ENCODE measurements around the gene NRARP. TPM values are rescaled to one million over a fixed set of nuclear protein-coding genes. Genes with fewer than 3 reads are reported as not detected.

The NRARP gene
- total RNA-seq, 1 experiment from 2014 or later = 16.9 TPM

DNA sequence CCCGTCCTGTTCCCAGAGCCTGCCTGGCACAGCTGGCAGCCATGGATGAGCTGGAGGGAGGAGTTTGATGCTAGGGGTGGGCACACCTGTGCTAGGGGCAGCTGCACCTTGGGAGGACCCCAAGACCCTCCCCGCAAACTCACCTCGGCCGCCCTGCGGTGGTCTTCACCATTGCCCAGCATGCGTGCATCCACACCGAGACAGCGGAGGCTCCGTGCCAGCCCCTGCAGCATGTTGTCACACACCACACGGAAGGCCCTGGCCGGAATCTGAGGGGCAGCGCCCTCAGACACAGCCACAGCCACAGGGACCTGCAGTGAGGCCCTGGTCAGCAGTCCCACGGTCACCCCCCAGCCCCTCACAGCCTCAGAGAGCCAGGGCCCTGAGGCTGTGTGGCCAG, 45.9 kb upstream of the NRARP start:
- Histone ChIP-seq H3K27me3 (ENCODE audit: control insufficient read depth, insufficient read depth, low read length) (no peaks in the 10 kb centered on the region), H3K36me3 (ENCODE audit: control insufficient read depth, insufficient read depth, low read length) (no peaks in the 10 kb centered on the region), H3K9me3 (ENCODE audit: control insufficient read depth, insufficient read depth, low read depth, low read length) (no peaks in the 10 kb centered on the region), H3K4me1 (ENCODE audit: control insufficient read depth, insufficient read depth, low read length) (no peaks in the 10 kb centered on the region), H3K27ac (ENCODE audit: low read length) (no peak overlapping the region), H3K4me3 (ENCODE audit: low read depth in 2 of 2, low read length in 2 of 2) (no peak overlapping the region)
- intact Hi-C loops (cut with micrococcal nuclease; ENCODE audit: unreplicated experiment) = no loop called here
- no TSS peak for BruUV-seq (replicated peaks)
- ATAC-seq = no peak
- no peak for DNase-seq (ENCODE audit: low read depth, low spot score)
- ChIA-PET POLR2A (no interaction called here), CTCF (no interaction called here)
- in situ Hi-C loops (cut with HindIII; ENCODE audit: low pct_unique_long_range_greater_than_20kb, low sequenced_read_pairs) = no loop called here
- TF ChIP-seq SIN3A (IDR thresholded peaks at IDR 0.05; ENCODE audit: borderline replicate concordance, insufficient read depth, low read depth, low read length) = no peak
- no peak for TF ChIP-seq TCF7L2 (IDR thresholded peaks at IDR 0.05; ENCODE audit: low read depth, low read length)
- TF ChIP-seq POLR2AphosphoS5 (IDR thresholded peaks at IDR 0.05; ENCODE audit: low read depth, low read length) = no peak
- TF ChIP-seq, protein P1, sequence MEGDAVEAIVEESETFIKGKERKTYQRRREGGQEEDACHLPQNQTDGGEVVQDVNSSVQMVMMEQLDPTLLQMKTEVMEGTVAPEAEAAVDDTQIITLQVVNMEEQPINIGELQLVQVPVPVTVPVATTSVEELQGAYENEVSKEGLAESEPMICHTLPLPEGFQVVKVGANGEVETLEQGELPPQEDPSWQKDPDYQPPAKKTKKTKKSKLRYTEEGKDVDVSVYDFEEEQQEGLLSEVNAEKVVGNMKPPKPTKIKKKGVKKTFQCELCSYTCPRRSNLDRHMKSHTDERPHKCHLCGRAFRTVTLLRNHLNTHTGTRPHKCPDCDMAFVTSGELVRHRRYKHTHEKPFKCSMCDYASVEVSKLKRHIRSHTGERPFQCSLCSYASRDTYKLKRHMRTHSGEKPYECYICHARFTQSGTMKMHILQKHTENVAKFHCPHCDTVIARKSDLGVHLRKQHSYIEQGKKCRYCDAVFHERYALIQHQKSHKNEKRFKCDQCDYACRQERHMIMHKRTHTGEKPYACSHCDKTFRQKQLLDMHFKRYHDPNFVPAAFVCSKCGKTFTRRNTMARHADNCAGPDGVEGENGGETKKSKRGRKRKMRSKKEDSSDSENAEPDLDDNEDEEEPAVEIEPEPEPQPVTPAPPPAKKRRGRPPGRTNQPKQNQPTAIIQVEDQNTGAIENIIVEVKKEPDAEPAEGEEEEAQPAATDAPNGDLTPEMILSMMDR (IDR thresholded peaks at IDR 0.05) = no peak
- TF ChIP-seq, protein P2, sequence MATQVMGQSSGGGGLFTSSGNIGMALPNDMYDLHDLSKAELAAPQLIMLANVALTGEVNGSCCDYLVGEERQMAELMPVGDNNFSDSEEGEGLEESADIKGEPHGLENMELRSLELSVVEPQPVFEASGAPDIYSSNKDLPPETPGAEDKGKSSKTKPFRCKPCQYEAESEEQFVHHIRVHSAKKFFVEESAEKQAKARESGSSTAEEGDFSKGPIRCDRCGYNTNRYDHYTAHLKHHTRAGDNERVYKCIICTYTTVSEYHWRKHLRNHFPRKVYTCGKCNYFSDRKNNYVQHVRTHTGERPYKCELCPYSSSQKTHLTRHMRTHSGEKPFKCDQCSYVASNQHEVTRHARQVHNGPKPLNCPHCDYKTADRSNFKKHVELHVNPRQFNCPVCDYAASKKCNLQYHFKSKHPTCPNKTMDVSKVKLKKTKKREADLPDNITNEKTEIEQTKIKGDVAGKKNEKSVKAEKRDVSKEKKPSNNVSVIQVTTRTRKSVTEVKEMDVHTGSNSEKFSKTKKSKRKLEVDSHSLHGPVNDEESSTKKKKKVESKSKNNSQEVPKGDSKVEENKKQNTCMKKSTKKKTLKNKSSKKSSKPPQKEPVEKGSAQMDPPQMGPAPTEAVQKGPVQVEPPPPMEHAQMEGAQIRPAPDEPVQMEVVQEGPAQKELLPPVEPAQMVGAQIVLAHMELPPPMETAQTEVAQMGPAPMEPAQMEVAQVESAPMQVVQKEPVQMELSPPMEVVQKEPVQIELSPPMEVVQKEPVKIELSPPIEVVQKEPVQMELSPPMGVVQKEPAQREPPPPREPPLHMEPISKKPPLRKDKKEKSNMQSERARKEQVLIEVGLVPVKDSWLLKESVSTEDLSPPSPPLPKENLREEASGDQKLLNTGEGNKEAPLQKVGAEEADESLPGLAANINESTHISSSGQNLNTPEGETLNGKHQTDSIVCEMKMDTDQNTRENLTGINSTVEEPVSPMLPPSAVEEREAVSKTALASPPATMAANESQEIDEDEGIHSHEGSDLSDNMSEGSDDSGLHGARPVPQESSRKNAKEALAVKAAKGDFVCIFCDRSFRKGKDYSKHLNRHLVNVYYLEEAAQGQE (IDR thresholded peaks at IDR 0.05; ENCODE audit: insufficient read depth in 1 of 2, low read depth in 2 of 2, low read length in 1 of 2) = no peak

DNA sequence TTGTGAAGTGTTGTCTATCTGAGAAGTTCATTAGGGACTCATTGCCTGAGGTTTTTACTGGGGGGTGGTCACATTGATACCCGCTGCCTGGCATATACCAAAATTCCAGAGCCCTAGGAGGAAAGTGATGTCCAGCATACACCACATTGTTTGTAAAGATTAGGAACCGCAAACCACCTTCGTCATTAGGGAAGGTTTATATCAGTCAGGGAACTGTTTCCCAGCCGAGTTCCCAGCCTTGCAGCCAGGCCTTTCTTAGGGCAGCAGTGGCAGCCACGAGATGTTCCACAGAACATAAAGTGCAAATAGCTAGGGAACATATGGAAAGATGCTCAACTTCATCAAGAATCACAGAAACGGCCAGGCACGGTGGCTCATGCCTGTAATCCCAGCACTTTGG, 40.4 kb upstream of the NRARP start:
- Histone ChIP-seq H3K27me3 (ENCODE audit: control insufficient read depth, insufficient read depth, low read length) (no peaks in the 10 kb centered on the region), H3K4me1 (ENCODE audit: control insufficient read depth, insufficient read depth, low read length) (no peaks in the 10 kb centered on the region), H3K9me3 (ENCODE audit: control insufficient read depth, insufficient read depth, low read depth, low read length) (no peaks in the 10 kb centered on the region), H3K4me3 (ENCODE audit: low read depth in 2 of 2, low read length in 2 of 2) (no peak overlapping the region), H3K36me3 (ENCODE audit: control insufficient read depth, insufficient read depth, low read length) (no peaks in the 10 kb centered on the region), H3K27ac (ENCODE audit: low read length) (no peak overlapping the region)
- intact Hi-C loops (cut with micrococcal nuclease; ENCODE audit: unreplicated experiment) = no loop called here
- TF ChIP-seq, protein P1 (IDR thresholded peaks at IDR 0.05) = no peak
- TF ChIP-seq, protein P2 (IDR thresholded peaks at IDR 0.05; ENCODE audit: insufficient read depth in 1 of 2, low read depth in 2 of 2, low read length in 1 of 2) = no peak
- no peak for TF ChIP-seq SIN3A (IDR thresholded peaks at IDR 0.05; ENCODE audit: borderline replicate concordance, insufficient read depth, low read depth, low read length)
- no peak for TF ChIP-seq POLR2AphosphoS5 (IDR thresholded peaks at IDR 0.05; ENCODE audit: low read depth, low read length)
- no peak for TF ChIP-seq TCF7L2 (IDR thresholded peaks at IDR 0.05; ENCODE audit: low read depth, low read length)
- BruUV-seq (replicated peaks) = no TSS peak
- CTCF ChIA-PET = no interaction called here
- POLR2A ChIA-PET = no interaction called here
- in situ Hi-C loops (cut with HindIII; ENCODE audit: low pct_unique_long_range_greater_than_20kb, low sequenced_read_pairs) = no loop called here
- ATAC-seq (no peak), DNase-seq (ENCODE audit: low read depth, low spot score) (no peak)
